K562 (cell line): ENCODE data around the gene RBM15. TPM values are rescaled to one million over a fixed set of nuclear protein-coding genes. Genes with fewer than 3 reads are reported as not detected.
A peak's percentile ranks its signal among the peaks of the same experiment; 100 is the strongest.

Source experiments
- ATAC-seq: fragments of 200-7000 bp; cut with Tn5 transposase; 3 replicates; pipeline ENCODE4 v1.9.1; 2020; ENCODE audit warnings: moderate library complexity
- BruUV-seq: library from RNA; stranded (reverse); fragments of 400-500 nt; replicated peaks from 2 replicates; lab custom pipeline; 2021; lab: Mats Ljungman, UMichigan
- CTCF ChIA-PET: fragments of 300-600 bp; formaldehyde crosslinking; extraction: SDS; loops from one replicate; lab custom pipeline; 2021; ENCODE audit warnings: low intra/inter-chr PET ratio; lab: Yijun Ruan, JAX
- POLR2A ChIA-PET: fragments of 300-600, 350-650 bp; sonication (Branson Sonifier 250); formaldehyde crosslinking; extraction: SDS; loops from one replicate; lab custom pipeline; 2021; ENCODE audit warnings: antibody characterized with exemption, inconsistent platforms; lab: Yijun Ruan, JAX
- DNase-seq, 4 experiments: peaks; one replicate each; pipeline versions ENCODE4 v3.0.0 to v3.0.0-alpha.2; 2011 to 2018; ENCODE audit warnings: low spot score in 3 of 4, mixed read lengths in 3 of 4; ENCODE audit errors: extremely low read depth in 1 of 4
- FAIRE-seq: peaks from 2 replicates; lab custom pipeline; 2011; peaks lifted over from hg19 to GRCh38; lab: Jason Lieb, UNC
- H2AFZ ChIP-seq: 2 replicates; pipeline ENCODE4 v1.6.0; 2011; ENCODE audit warnings: low read depth, low read length, control low read depth, inconsistent platforms
- H3K27ac ChIP-seq: fragments of 200-600 bp; 3 replicates; pipeline ENCODE4 v1.8.0; 2011; ENCODE audit warnings: low read depth, mild to moderate bottlenecking, control low read depth, inconsistent platforms, low read length, moderate library complexity, mixed read lengths; ENCODE audit errors: extremely low read depth
- H3K27me3 ChIP-seq, 2 experiments: fragments of 300-600 bp in 1 of 2; 2 replicates in 1 of 2; 3 replicates in 1 of 2; pipeline versions ENCODE4 v1.6.0 to v1.8.0; 2011; ENCODE audit warnings: inconsistent platforms in 2 of 2, low read length in 2 of 2, mild to moderate bottlenecking in 1 of 2, mixed read lengths in 1 of 2, moderate library complexity in 1 of 2; ENCODE audit not compliant: control insufficient read depth in 2 of 2, insufficient read depth in 2 of 2
- H3K36me3 ChIP-seq: fragments of 300-600 bp; 3 replicates; pipeline ENCODE4 v1.8.0; 2011; ENCODE audit warnings: mild to moderate bottlenecking, low read length, inconsistent platforms; ENCODE audit not compliant: control insufficient read depth, insufficient read depth
- H3K4me1 ChIP-seq, 2 experiments: fragments of 200-600 bp in 1 of 2; replicated peaks in 1 of 2; 2 replicates in 1 of 2; 3 replicates in 1 of 2; pipeline versions ENCODE4 v1.5.1 to v1.8.0; 2011; ENCODE audit warnings: inconsistent platforms in 2 of 2, low read length in 2 of 2, mild to moderate bottlenecking in 1 of 2, mixed read lengths in 1 of 2, moderate library complexity in 1 of 2; ENCODE audit not compliant: control insufficient read depth in 2 of 2, insufficient read depth in 2 of 2
- H3K4me2 ChIP-seq: 2 replicates; pipeline ENCODE4 v1.6.1; 2011; ENCODE audit warnings: low read length, control low read depth, inconsistent platforms, mixed read lengths; ENCODE audit not compliant: insufficient read depth
- H3K4me3 ChIP-seq: fragments of 200-600 bp; sonication (generic), shearing (Covaris generic); 2 replicates; pipeline ENCODE4 v1.5.1; 2016; ENCODE audit warnings: control low read depth, inconsistent platforms
- H3K79me2 ChIP-seq: fragments of 200-600 bp; 3 replicates; pipeline ENCODE4 v1.8.0; 2011; ENCODE audit warnings: low read length, inconsistent platforms; ENCODE audit not compliant: control insufficient read depth, insufficient read depth
- H3K9ac ChIP-seq, 2 experiments: 2 replicates each; pipeline versions ENCODE4 v1.6.0 to v1.6.1; 2011; ENCODE audit warnings: low read depth in 2 of 2, low read length in 2 of 2, control low read depth in 1 of 2, inconsistent platforms in 1 of 2, mild to moderate bottlenecking in 1 of 2, mixed read lengths in 1 of 2; ENCODE audit not compliant: insufficient read depth in 1 of 2
- H3K9me1 ChIP-seq: one replicate; pipeline ENCODE4 v1.6.0; 2011; ENCODE audit warnings: inconsistent platforms, mild to moderate bottlenecking, low read length, moderate library complexity; ENCODE audit not compliant: control insufficient read depth, insufficient read depth
- H3K9me3 ChIP-seq: replicated peaks from 2 replicates; pipeline ENCODE4 v1.5.1; 2011; ENCODE audit warnings: low read depth, low read length, inconsistent platforms; ENCODE audit not compliant: control insufficient read depth, insufficient read depth
- H4K20me1 ChIP-seq: replicated peaks from 2 replicates; pipeline ENCODE4 v1.6.1; 2011; ENCODE audit warnings: low read length, inconsistent platforms, mixed read lengths; ENCODE audit not compliant: control insufficient read depth, insufficient read depth
- CBFA2T3 ChIP-seq: fragments of 450-650 bp; IDR thresholded peaks from 2 replicates; pipeline ENCODE4 v1.6.1; 2017
- FOXA1 ChIP-seq: fragments of 450-650 bp; IDR thresholded peaks from 2 replicates; pipeline ENCODE4 v1.6.1; 2016; ENCODE audit warnings: mild to moderate bottlenecking, borderline replicate concordance
- JUN ChIP-seq, 2 experiments: sonication (generic) in 1 of 2; formaldehyde crosslinking in 1 of 2; IDR thresholded peaks; 2 replicates each; pipeline versions ENCODE4 v1.6.1 to v1.8.0; 2012 to 2022; ENCODE audit warnings: borderline replicate concordance in 2 of 2, mild to moderate bottlenecking in 2 of 2, improper control_type of control experiment in 1 of 2, low read depth in 1 of 2, low read length in 1 of 2, missing genetic modification reagents in 1 of 2
- JUND ChIP-seq, 2 experiments: IDR thresholded peaks; 2 replicates in 1 of 2; 3 replicates in 1 of 2; pipeline ENCODE4 v1.6.1; 2011; ENCODE audit warnings: borderline replicate concordance in 2 of 2, low read depth in 2 of 2, low read length in 2 of 2, improper control_type of control experiment in 1 of 2, missing biosample characterization in 1 of 2, missing genetic modification characterization in 1 of 2, missing genetic modification reagents in 1 of 2
- MAFF ChIP-seq: IDR thresholded peaks from 2 replicates; pipeline ENCODE4 v1.6.1; 2012; ENCODE audit warnings: low read length, improper control_type of control experiment
- MAFG ChIP-seq: fragments of 450-650 bp; conservative IDR thresholded peaks from 2 replicates; pipeline ENCODE4 v1.6.1; 2016; ENCODE audit warnings: missing genetic modification characterization, missing compliant biosample characterization
- MAFK ChIP-seq: IDR thresholded peaks from 2 replicates; pipeline ENCODE4 v1.6.1; 2011; ENCODE audit warnings: low read length, improper control_type of control experiment
- SAFB2 ChIP-seq: fragments of 200-400 bp; formaldehyde crosslinking; IDR thresholded peaks from 2 replicates; pipeline ENCODE4 v1.6.1; 2018; ENCODE audit warnings: borderline replicate concordance, low read length, low read depth, moderate library complexity; ENCODE audit not compliant: severe bottlenecking
- ZKSCAN8 ChIP-seq: fragments of 200-800 bp; sonication (Bioruptor generic); IDR thresholded peaks from 2 replicates; pipeline ENCODE4 v1.6.1; 2016; ENCODE audit warnings: missing genetic modification characterization, missing compliant biosample characterization
- ZNF316 ChIP-seq: fragments of 450-650 bp; IDR thresholded peaks from 2 replicates; pipeline ENCODE4 v1.6.1; 2016
- ZNF766 ChIP-seq: fragments of 200-800 bp; sonication (Bioruptor generic); conservative IDR thresholded peaks from 2 replicates; pipeline ENCODE4 v1.6.1; 2016; ENCODE audit warnings: missing genetic modification characterization, missing compliant biosample characterization
- WGBS: fragments of 100-300 bp; shearing (Covaris generic); methylation state at CpG from one replicate; pipeline ENCODE4 v1.1.6; 2016; ENCODE audit warnings: low coverage, mixed read lengths; ENCODE audit not compliant: insufficient coverage; ENCODE audit errors: missing lambda C conversion rate; 5-methylcytosine and 5-hydroxymethylcytosine counted together
- in situ Hi-C: fragments of 300-500 bp; cut with MboI; formaldehyde crosslinking; loops from 4 replicates; pipeline ENCODE4 v1.15.0; 2018; ENCODE audit warnings: inconsistent platforms, mixed read lengths
- intact Hi-C: fragments of 100-400 bp; cut with micrococcal nuclease; formaldehyde crosslinking; loops from 2 replicates; pipeline ENCODE4 v1.14.2; 2022
- polyA plus RNA-seq, 8 experiments: library from polyadenylated mRNA; depleted of rRNA in 4 of 8; stranded (reverse) in 5 of 8; unstranded in 3 of 8; fragments of >200 nt; fragmentation: Nextera tagmentation in 2 of 8; fragmentation: Illumina TruSeq in 1 of 8; extraction: Ambion mirVana in 2 of 8; extraction: Trizol in 1 of 8; gene quantifications; 2 replicates each; pipeline versions ENCODE4 v1.2.1 to v1.2.3, GENCODE V29; 2011 to 2014; ENCODE audit warnings: inconsistent platforms in 1 of 8, missing spikeins in 1 of 8
- total RNA-seq, 7 experiments: library from RNA; depleted of rRNA in 6 of 7; stranded (reverse); fragments of >200 nt in 6 of 7; fragmentation: Illumina TruSeq in 2 of 7; extraction: Trizol in 2 of 7; gene quantifications; 2 replicates each; pipeline versions ENCODE4 v1.2.1 to v1.2.3, GENCODE V29; 2011 to 2021; ENCODE audit warnings: low replicate concordance in 1 of 7
- TF ChIP-seq, protein P1 (sequence below), 2 experiments: IDR thresholded peaks; 2 replicates each; pipeline ENCODE4 v1.6.1; 2011; ENCODE audit warnings: borderline replicate concordance in 1 of 2, control low read depth in 1 of 2, low read depth in 1 of 2, low read length in 1 of 2, mild to moderate bottlenecking in 1 of 2, mixed read lengths in 1 of 2, moderate library complexity in 1 of 2; ENCODE audit not compliant: insufficient read depth in 1 of 2, insufficient read length in 1 of 2, poor library complexity in 1 of 2, severe bottlenecking in 1 of 2; ENCODE audit errors: extremely low read depth in 1 of 2
- TF ChIP-seq, protein P2 (sequence below), 3 experiments: IDR thresholded peaks in 2 of 3; conservative IDR thresholded peaks in 1 of 3; 2 replicates each; pipeline ENCODE4 v1.5.1; 2011 to 2012; ENCODE audit warnings: low read length in 3 of 3, mild to moderate bottlenecking in 3 of 3, control low read depth in 2 of 3, improper control_type of control experiment in 1 of 3, inconsistent platforms in 1 of 3, low read depth in 1 of 3, mixed read lengths in 1 of 3, moderate library complexity in 1 of 3; ENCODE audit not compliant: insufficient read depth in 2 of 3
- TF ChIP-seq, protein P3 (sequence below): IDR thresholded peaks from 2 replicates; pipeline ENCODE4 v1.6.1; 2016; ENCODE audit warnings: missing genetic modification characterization, missing compliant biosample characterization
- TF ChIP-seq, protein P4 (sequence below): sonication (generic); formaldehyde crosslinking; IDR thresholded peaks from 2 replicates; pipeline ENCODE4 v1.8.0; 2022; ENCODE audit warnings: missing genetic modification reagents, mild to moderate bottlenecking, borderline replicate concordance

The RBM15 gene
- total and polyA plus RNA-seq, 9 of the 15 experiments (the other 6 are each of a cell fraction or from before 2014, with no cell fraction given) = 2.4 to 63.4 (median 28.2) TPM

DNA sequence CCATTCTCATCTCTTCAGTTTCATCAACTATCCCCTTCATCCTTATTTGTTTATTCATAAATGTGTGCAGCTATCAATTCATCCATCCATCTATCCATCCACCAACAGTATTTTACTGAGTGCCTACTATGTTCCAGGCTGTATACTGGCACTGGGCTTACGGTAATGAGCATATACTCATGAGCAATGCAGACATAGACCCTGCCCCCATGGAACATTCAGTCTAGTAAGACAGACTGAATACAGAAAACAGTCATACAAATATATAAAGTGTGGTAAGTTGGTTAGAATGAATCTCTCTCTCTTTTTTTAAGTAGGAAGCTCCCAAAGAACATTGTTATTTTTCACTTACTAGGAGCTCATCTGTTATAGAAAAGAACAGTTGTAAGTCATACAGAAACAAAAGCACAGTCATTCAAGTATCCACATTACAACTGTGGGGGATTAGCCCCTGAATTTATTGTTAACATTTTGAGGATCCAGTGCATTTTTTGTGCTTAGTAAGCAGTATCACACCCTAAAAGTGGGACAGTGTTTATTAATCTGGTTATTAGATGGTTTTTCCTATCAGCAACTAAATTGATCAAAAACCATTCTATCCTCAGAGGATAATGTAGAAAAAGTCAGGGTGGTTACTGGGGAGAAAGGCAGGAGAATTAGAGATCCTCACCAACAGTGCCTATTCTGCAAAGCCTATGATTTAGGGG, 48.0 kb downstream of the RBM15 start:
- peaks cover 22% of the 10 kb centered on the region for H3K36me3 ChIP-seq
- H3K4me1 ChIP-seq = no peaks in the 10 kb centered on the region
- no peaks in the 10 kb centered on the region for H3K27me3 ChIP-seq
- DNase-seq (no peak), ATAC-seq (no peak), FAIRE-seq (no peak)
- H3K27ac ChIP-seq = no peak overlapping the region
- ChIA-PET CTCF (no interaction called here), POLR2A (interaction anchor here (0.6 to 1.3 kb wide), 4 partner anchors 19 to 108 kb away, joined by 3 to 8 read pairs (median 4); no protein-coding TSS in a partner anchor)
- intact Hi-C loops = no loop called here
- H3K4me2 ChIP-seq = no peak overlapping the region
- in situ Hi-C loops = no loop called here
- WGBS = 90% methylated on average over 1 of the region's 1 CpG
- H3K9me3 ChIP-seq = no peaks in the 10 kb centered on the region
- no peak overlapping the region for H3K4me3 ChIP-seq
- H3K79me2 ChIP-seq = no peaks in the 10 kb centered on the region
- no peaks in the 10 kb centered on the region for H3K9me1 ChIP-seq
- no peak overlapping the region for H3K9ac ChIP-seq
- no peak overlapping the region for H2AFZ ChIP-seq
- H4K20me1 ChIP-seq = no peaks in the 10 kb centered on the region
- no TSS peak for BruUV-seq
- TF ChIP-seq, protein P1, sequence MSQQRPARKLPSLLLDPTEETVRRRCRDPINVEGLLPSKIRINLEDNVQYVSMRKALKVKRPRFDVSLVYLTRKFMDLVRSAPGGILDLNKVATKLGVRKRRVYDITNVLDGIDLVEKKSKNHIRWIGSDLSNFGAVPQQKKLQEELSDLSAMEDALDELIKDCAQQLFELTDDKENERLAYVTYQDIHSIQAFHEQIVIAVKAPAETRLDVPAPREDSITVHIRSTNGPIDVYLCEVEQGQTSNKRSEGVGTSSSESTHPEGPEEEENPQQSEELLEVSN (IDR thresholded peaks at IDR 0.05; ENCODE audit: borderline replicate concordance in 1 of 2, extremely low read depth in 1 of 2, insufficient read depth in 1 of 2, insufficient read length in 1 of 2, low read depth in 1 of 2, low read length in 1 of 2, poor library complexity in 1 of 2, severe bottlenecking in 1 of 2) = no peak
- TF ChIP-seq SAFB2 = no peak
- TF ChIP-seq ZNF316 = peak; percentile 84
- no peak for TF ChIP-seq JUN (IDR thresholded peaks at IDR 0.05; ENCODE audit: borderline replicate concordance, low read depth, low read length)
- no peak for TF ChIP-seq JUN (CRISPR knock-in tag; IDR thresholded peaks at IDR 0.05; ENCODE audit: borderline replicate concordance)
- TF ChIP-seq FOXA1 = no peak
- no peak for TF ChIP-seq ZKSCAN8 (CRISPR knock-in tag)
- TF ChIP-seq MAFK = peak; percentile 68
- TF ChIP-seq ZNF766 (CRISPR knock-in tag) = no peak
- TF ChIP-seq, protein P2, sequence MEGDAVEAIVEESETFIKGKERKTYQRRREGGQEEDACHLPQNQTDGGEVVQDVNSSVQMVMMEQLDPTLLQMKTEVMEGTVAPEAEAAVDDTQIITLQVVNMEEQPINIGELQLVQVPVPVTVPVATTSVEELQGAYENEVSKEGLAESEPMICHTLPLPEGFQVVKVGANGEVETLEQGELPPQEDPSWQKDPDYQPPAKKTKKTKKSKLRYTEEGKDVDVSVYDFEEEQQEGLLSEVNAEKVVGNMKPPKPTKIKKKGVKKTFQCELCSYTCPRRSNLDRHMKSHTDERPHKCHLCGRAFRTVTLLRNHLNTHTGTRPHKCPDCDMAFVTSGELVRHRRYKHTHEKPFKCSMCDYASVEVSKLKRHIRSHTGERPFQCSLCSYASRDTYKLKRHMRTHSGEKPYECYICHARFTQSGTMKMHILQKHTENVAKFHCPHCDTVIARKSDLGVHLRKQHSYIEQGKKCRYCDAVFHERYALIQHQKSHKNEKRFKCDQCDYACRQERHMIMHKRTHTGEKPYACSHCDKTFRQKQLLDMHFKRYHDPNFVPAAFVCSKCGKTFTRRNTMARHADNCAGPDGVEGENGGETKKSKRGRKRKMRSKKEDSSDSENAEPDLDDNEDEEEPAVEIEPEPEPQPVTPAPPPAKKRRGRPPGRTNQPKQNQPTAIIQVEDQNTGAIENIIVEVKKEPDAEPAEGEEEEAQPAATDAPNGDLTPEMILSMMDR (IDR thresholded peaks at IDR 0.05 in 2 of 3, conservative IDR thresholded peaks at IDR 0.05 in 1 of 3; ENCODE audit: insufficient read depth in 2 of 3, low read depth in 1 of 3, low read length in 3 of 3) = no peak
- TF ChIP-seq JUND (IDR thresholded peaks at IDR 0.05; ENCODE audit: borderline replicate concordance, low read depth, low read length) = no peak
- TF ChIP-seq JUND (tag; IDR thresholded peaks at IDR 0.05; ENCODE audit: borderline replicate concordance, low read depth, low read length) = no peak
- peak; percentile 58 for TF ChIP-seq MAFG
- TF ChIP-seq, protein P3, sequence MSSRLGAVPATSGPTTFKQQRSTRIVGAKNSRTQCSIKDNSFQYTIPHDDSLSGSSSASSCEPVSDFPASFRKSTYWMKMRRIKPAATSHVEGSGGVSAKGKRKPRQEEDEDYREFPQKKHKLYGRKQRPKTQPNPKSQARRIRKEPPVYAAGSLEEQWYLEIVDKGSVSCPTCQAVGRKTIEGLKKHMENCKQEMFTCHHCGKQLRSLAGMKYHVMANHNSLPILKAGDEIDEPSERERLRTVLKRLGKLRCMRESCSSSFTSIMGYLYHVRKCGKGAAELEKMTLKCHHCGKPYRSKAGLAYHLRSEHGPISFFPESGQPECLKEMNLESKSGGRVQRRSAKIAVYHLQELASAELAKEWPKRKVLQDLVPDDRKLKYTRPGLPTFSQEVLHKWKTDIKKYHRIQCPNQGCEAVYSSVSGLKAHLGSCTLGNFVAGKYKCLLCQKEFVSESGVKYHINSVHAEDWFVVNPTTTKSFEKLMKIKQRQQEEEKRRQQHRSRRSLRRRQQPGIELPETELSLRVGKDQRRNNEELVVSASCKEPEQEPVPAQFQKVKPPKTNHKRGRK = no peak
- peak; percentile 52; the same call in 1 of the 2 replicates for TF ChIP-seq MAFF
- TF ChIP-seq, protein P4, sequence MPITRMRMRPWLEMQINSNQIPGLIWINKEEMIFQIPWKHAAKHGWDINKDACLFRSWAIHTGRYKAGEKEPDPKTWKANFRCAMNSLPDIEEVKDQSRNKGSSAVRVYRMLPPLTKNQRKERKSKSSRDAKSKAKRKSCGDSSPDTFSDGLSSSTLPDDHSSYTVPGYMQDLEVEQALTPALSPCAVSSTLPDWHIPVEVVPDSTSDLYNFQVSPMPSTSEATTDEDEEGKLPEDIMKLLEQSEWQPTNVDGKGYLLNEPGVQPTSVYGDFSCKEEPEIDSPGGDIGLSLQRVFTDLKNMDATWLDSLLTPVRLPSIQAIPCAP = no peak
- no peak for TF ChIP-seq CBFA2T3
